Hematopoietic multipotent progenitor cell treated with erythropoietin and hydrocortisone succinate and interleukin-3 and kit ligand, for 17 days (in vitro differentiated cells): ENCODE measurements around the gene MPC1L.
"Not testable (repeated sequence)": the region's sequence is repeated elsewhere in the genome, so short reads cannot be mapped to it uniquely, and the experiment has no call there.

ENCODE experiments used
- DNase-seq: peaks from one replicate; pipeline ENCODE4 v3.0.0-alpha.2; 2015; ENCODE audit warnings: low spot score

Gene MPC1L

DNA sequence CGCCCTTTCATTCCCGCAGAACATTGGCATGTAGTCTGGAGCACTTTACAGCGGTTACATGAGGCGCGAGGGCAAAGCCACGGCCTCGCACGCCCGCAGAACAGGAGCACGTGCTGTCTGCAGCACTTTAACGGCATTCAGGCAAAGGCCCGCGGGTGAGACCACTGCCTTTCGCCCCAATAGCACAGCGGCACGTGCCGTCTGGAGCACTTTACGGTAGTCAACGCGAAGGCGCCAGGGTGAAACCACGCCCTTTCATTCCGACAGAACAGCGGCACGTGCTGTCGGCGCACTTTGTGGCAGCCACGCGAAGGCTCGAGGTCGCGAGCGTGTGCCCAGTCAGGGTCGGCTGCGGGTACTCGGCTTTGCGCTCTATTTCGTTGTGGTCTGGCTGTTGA lies at the start of gene MPC1L:
Gene MPC1L, plus strand, starts transcription at position 290 of the 398 bp plus-strand sequence. CDS start 138 bp downstream, outside the sequence.
- no peak for DNase-seq

- peak; percentile 60 for DNase-seq
Measured at GRCh38 chrX:40573763-40574162, 49.5 kb upstream of the MPC1L start.

GRCh38 chrX:40575411-40575810 lies 47.8 kb upstream of the MPC1L start:
- peak; percentile 40 for DNase-seq

DNA sequence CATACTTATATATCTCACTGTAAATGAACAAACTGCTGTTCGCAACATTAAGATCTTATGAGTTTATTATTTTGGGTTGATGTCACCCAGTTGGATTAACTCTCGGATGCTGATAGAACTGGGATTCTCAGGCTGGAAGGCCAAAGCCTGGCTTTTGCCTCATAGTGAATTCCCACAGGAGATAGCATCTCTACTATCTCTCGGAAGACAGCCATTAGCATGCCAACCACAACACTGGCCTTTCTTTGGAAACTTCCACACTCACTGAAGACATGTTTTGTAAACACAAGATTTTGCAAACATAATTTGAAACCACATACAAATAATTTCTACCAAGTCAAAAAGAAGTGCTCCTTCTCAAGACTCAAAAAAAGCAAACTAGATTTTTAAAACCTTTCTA lies 46.9 kb upstream of the MPC1L start:
- no peak for DNase-seq

GRCh38 chrX:40578039-40578695 lies 45.1 kb upstream of the MPC1L start:
- no peak for DNase-seq

GRCh38 chrX:40579141-40579540 lies 44.1 kb upstream of the MPC1L start:
- DNase-seq: no peak

- no peak for DNase-seq
Measured at GRCh38 chrX:40579900-40580536, 43.2 kb upstream of the MPC1L start.

DNA sequence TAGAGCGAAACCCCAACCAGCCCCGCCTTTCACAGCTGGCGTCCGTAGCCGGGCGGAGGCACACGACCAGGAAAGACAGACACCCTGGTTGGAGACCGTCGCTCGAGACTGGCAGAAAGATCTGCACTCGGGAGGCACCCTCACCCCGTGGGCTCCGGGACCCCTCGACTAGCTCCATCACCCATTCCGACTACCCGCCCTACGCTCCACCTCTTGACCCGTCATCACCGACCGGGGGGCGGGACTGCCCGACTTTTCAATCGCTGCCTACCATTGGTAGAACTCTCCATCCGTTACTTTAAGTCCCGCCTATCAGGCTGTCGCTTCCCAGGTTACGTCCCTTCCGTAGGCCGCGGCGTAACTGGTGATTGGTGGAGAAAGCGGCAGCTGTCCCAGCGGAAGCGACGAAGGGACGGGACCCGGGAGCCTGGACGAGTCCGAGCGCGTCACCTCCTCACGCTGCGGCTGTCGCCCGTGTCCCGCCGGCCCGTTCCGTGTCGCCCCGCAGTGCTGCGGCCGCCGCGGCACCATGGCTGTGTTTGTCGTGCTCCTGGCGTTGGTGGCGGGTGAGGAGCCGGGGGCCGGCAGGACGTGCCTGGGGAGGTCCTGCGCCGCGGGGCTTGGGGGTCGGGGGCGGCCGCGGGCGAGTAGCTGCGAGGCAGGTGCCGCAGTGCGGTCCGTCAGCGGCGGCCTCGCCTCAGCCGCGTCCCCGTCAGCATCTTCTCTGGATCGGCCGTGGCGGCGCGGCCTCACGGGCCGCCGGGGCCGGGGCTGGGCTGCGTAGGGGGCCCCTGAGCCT lies 42.5 kb upstream of the MPC1L start, which contains the start of gene ATP6AP2:
Gene ATP6AP2, plus strand, starts transcription at position 434 of the 799 bp plus-strand sequence. Its CDS starts 96 bp downstream, at position 530.
- DNase-seq: peak; percentile 95

DNA sequence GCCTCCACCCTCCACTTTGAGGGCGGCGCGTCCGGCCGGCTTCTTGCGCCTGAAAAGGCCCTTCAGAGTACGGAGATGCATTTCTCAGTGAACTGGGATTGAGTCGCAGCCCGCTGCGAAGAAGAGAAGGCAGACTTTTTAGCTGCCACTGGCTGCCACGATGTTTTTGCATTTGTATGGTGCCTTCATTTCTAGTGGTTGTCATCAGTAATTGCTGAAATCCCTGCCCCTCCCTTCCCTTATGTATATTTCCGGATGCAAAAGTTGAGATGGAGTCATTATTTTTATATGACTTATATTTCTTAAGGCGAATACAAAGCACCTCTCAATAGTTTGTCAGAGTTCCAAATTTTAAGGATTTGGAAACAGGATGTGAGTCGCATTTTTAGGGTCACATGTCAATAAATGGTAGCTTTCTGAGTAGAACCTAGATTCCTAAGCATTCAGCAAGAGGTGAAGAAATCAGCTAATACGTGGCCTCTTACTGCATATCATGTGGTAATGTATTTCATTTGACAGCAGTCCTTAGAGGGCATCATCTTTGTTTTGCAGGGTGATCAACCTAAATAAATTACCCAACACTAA lies 41.8 kb upstream of the MPC1L start:
- no peak for DNase-seq

DNA sequence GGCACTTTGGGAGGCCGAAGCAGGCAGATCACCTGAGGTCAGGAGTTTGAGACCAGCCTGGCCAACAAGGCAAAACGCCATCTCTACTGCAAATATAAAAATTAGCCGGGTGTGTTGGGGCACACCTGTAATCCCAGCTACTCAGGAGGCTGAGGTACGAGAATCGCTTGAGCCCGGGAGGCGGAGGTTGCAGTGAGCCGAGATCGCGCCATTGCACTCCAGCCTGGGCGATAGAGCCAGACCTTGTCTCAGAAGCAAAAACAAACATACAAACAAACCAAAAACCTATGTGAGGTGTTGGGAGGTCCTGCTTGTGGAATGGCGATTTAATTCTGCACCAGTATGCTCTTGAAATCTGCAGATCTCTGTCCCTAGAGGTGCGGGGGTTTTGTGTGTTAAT lies 41.0 kb upstream of the MPC1L start:
- DNase-seq: not testable (repeated sequence)

DNA sequence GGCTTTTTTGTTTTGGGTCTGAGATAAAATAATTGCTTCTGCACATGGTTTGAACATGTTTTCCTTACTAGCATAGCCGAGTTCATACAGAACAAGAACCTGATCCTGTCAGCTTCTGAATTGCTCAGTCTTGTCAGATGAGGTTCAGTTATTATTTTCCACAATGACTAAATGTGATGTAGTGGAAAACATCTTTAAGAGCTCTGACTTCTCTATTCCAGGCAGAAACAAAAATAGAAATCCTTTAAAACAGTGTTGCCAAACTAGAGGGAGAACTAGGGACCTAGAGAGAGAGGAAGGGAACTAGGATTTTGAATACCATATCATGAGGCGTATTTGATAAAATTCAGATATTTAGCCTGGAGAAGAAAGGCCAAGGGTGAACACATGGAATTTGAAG lies 40.4 kb upstream of the MPC1L start:
- no peak for DNase-seq

DNA sequence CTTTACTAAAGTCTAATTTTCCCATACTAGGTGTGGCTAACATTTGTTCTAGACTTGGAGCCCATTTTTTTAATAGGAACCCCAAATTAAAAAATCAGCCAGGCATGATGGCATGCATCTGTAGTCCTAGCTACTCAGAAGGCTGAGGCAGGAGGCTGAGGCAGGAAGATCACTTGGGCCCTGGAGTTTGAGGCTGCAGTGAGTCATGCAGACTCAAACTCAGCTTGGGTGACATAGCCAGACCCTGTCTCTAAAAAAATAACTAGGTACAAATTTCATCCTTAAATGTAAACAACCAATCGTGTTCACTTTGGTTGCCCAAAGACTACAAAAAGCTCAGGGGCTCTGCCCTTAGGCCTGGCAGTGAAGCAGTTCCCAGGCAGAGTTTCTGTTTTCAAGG lies 35.6 kb upstream of the MPC1L start:
- DNase-seq: not testable (repeated sequence)

DNA sequence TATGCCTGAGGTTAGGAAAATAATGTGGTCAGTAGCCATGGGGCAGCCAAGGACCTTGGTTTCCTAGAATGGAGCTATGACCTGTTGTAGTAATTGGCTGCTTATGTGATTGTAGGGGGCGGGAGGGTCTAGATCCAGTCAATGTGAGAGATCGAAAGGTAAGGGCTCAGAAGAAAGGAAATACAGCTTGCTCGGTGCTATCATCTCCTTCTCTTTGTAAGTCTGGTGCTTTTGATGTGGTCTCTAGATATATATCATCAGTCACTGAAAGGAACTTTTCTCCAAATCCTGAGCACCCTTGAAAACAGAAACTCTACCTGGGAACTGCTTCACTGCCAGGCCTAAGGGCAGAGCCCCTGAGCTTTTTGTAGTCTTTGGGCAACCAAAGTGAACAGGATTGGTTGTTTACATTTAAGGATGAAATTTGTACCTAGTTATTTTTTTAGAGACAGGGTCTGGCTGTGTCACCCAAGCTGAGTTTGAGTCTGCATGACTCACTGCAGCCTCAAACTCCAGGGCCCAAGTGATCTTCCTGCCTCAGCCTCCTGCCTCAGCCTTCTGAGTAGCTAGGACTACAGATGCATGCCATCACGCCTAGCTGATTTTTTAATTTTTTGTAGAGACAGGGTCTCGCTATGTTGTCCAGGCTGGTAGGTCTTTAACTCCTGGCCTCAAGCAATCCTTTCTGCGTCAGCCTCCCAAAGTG lies 33.5 kb upstream of the MPC1L start:
- not testable (repeated sequence) for DNase-seq

DNA sequence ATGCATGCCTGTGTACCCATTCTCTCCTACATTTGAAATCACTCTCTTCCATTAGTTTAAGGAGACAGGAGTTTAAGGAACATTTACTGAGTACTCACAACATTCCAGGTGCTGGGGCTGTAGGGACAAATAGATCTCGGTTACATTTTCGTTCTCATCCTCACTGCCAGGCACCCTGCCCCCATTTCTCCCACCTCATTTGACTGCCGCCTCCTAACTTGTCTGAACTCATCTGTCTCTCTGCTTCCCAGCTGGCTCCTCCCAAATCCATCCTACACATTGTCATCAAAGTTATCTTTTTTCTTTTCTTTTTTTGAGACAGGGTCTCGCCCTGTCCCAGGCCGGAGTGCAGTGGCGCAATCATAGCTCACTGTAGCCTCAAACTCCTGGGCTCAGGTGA lies 19.8 kb upstream of the MPC1L start:
- no peak for DNase-seq

DNA sequence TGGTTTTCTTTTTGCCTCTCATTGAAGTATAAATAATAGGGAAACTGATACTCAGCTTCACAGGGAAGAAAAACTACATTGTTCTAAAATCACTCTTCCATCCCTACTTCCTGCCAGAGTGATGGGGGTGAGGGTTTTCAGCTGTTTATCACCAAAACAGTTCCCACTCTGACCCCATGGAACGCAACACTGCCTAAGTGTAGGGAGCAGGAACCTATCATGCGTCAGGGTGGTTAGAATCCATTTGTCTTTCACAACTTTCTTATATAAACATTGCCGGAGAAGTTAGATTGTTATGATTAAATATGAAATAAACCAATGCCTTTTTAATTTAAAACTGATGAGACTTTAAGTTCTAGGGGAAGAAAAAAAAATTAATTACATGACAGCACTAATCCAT lies 15.8 kb upstream of the MPC1L start:
- DNase-seq: no peak

GRCh38 chrX:40612511-40612910 lies 10.7 kb upstream of the MPC1L start:
- DNase-seq: no peak

- no peak for DNase-seq
Measured at GRCh38 chrX:40615976-40616375, 7.3 kb upstream of the MPC1L start.

DNA sequence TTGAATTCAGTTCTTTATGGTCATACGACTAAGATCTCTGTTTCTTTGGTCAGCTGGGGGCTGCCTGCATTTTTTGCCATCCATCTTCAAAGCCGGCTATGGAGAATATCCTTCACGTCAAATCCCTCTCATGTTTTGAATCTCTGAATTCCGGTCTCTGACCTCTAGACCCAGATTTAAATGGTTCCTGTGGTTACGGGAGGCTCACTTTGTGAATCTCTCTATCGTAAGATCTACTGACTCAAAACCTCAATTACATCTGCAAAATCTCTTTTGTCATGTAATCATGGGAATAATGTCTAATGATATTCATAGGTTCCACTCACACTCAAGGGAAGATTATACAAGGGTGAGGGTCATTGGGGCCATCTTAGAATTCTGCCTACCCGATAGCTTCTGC lies 5.7 kb upstream of the MPC1L start:
- no peak for DNase-seq

GRCh38 chrX:40622479-40623138 lies 619 bp upstream of the MPC1L start:
- no peak for DNase-seq

DNA sequence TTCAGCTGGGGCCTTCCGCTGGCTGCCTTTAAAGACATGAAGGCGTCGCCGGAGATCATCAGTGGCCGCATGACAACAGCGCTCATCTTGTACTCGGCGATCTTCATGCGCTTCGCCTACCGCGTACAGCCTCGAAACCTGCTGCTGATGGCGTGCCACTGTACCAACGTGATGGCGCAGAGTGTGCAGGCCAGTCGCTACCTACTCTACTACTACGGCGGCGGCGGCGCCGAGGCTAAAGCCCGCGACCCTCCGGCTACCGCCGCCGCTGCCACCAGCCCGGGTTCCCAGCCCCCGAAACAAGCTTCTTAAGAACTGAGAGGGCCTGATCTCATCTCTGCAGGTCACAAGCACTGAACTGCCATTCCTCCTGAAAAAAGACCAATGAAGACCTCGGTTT lies 437 bp downstream of the MPC1L start:
- DNase-seq: no peak

GRCh38 chrX:40625294-40625693 lies 2.1 kb downstream of the MPC1L start:
- no peak for DNase-seq
